ENCODE data around the gene FNDC3B. TPM values are rescaled to one million over a fixed set of nuclear protein-coding genes. Genes with fewer than 3 reads are reported as not detected.

Gene FNDC3B
- total and polyA plus RNA-seq, 2 of the 8 experiments (the other 6 are each of a cell fraction or from before 2014, with no cell fraction given) = 14.1 to 44.4 TPM

DNA sequence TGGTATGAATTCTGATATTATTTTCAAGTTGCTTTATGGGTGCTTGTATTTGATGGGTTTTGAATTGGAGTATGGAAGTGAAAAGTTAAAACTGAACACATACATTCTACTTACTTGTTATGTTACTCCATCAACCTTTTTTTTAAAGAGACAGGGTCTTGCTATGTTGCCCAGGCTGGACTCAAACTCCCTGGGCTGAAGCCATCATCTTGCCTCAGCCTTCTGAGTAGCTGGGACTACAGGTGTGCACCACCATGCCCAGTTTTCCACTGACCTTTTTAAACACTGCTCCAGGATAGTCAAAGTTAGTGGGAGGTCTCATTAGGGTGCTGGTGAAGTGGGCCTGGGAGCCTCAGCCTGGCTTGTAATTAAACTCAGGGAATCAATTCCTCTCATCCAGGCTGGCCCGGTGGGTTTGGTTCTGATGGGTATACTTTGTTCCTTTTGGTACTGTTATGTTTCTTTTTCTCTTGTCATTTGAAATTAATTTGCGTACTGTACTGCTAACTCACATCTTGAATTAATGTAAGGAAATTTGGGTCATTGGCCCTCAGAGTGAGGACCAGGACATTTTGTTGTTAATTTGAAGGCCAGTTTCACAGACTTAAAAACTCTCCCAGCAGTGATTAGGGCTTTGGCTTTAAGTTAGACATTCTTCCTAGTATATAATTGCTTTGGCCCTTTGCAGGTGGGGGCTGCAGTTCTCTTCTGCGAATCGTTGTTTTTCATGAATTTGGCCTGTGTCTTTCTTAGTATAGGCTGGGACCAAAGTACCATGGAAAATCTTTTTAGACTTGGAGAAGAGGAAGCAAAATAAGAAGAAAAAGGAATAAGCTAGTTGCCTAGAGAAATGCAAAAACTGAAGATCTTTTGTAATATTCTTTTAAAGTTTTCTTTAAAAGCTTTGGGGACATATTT lies 66.9 kb downstream of the FNDC3B start:
- no peak overlapping the region for H2AK5ac ChIP-seq (ENCODE audit: low read depth, low read length)
- H3K56ac ChIP-seq (replicated peaks; ENCODE audit: insufficient read length, low read depth, low read length) = no peak overlapping the region
- no peak overlapping the region for H3K14ac ChIP-seq (ENCODE audit: insufficient read length)
- H2BK20ac ChIP-seq (ENCODE audit: low read length) = no peak overlapping the region
- no peak for DNase-seq (ENCODE audit: low read depth in 1 of 2, low spot score in 2 of 2)
- H3K18ac ChIP-seq (ENCODE audit: extremely low read depth, low read length) = no peak overlapping the region
- no peak overlapping the region for H3K4me2 ChIP-seq (ENCODE audit: insufficient read depth in 1 of 2, low read depth in 2 of 2, low read length in 2 of 2)
- no peak overlapping the region for H2BK120ac ChIP-seq (replicated peaks; ENCODE audit: low read depth, low read length)
- 95% methylated on average over 4 of the region's 4 CpGs; no CpG with 5 or more reads in 1 of the 2 experiments for WGBS, 2 experiments (ENCODE audit: extremely low coverage in 1 of 2, insufficient coverage in 1 of 2, insufficient read length in 1 of 2, insufficient replicate concordance in 2 of 2, low coverage in 1 of 2, low lambda C conversion rate in 2 of 2, missing lambda C conversion rate in 1 of 2)
- H2BK5ac ChIP-seq (ENCODE audit: low read depth, low read length) = no peak overlapping the region
- no peak for FAIRE-seq
- H3K4ac ChIP-seq (replicated peaks; ENCODE audit: insufficient read length, low read depth, low read length) = no peak overlapping the region
- H4K91ac ChIP-seq (replicated peaks; ENCODE audit: insufficient read length, low read length) = no peak overlapping the region
- H2BK12ac ChIP-seq (ENCODE audit: low read depth, low read length) = no peak overlapping the region
- no peak overlapping the region for H3K23ac ChIP-seq (ENCODE audit: insufficient read length)
- H3K36me3 ChIP-seq (ENCODE audit: control insufficient read depth in 2 of 4, insufficient read depth in 4 of 4, low read length in 3 of 4) = no peaks in the 10 kb centered on the region; a peak in 1 of 8 replicates
- H4K8ac ChIP-seq (ENCODE audit: extremely low read depth, insufficient read depth, low read length) = no peak overlapping the region
- no peak overlapping the region for H3K9ac ChIP-seq (replicated peaks in 1 of 4; ENCODE audit: extremely low read depth in 1 of 4, low read depth in 3 of 4, low read length in 3 of 4)
- H3K23me2 ChIP-seq (ENCODE audit: low read depth, low read length) = no peaks in the 10 kb centered on the region
- H3K4me3 ChIP-seq (ENCODE audit: extremely low read depth in 1 of 4, insufficient read depth in 2 of 4, low read depth in 3 of 4, low read length in 4 of 4) = no peak overlapping the region
- peaks cover 0 to 2% of the 10 kb centered on the region in 2 experiments for H4K20me1 ChIP-seq (replicated peaks in 1 of 2; ENCODE audit: control insufficient read depth in 1 of 2, insufficient read depth in 2 of 2, low read length in 2 of 2)
- no peaks in the 10 kb centered on the region for H3K9me3 ChIP-seq (ENCODE audit: insufficient read depth in 2 of 2, low read depth in 1 of 2, low read length in 1 of 2)
- no peak overlapping the region for H3K27ac ChIP-seq (ENCODE audit: low read depth, low read length)
- no peak overlapping the region for H2AFZ ChIP-seq (ENCODE audit: low read length)
- H3K79me1 ChIP-seq (ENCODE audit: low read depth, low read length) = peaks cover 5% of the 10 kb centered on the region; the same call in 1 of the 2 replicates
- peaks cover 0 to 91% of the 10 kb centered on the region in 2 experiments for H3K79me2 ChIP-seq (ENCODE audit: control insufficient read depth in 1 of 2, insufficient read depth in 2 of 2, low read length in 2 of 2)
- H3K4me1 ChIP-seq (replicated peaks in 1 of 4; ENCODE audit: control insufficient read depth in 3 of 4, insufficient read depth in 4 of 4, low read length in 3 of 4) = peaks cover 0 to 8% (median 3%) of the 10 kb centered on the region in 4 experiments; a peak in 4 of 7 replicates
- H2BK15ac ChIP-seq (ENCODE audit: low read length) = no peak overlapping the region
- no peak overlapping the region for H4K5ac ChIP-seq (ENCODE audit: insufficient read length, low read depth, low read length)
- CTCF ChIA-PET (ENCODE audit: partially characterized antibody) = interaction anchor here (0.6 to 1.8 kb wide), 6 partner anchors 11 to 687 kb away, joined by 3 to 6 read pairs (median 4); no protein-coding TSS in a partner anchor
- POLR2A ChIA-PET (ENCODE audit: partially characterized antibody) = no interaction called here
- no peaks in the 10 kb centered on the region for H3K27me3 ChIP-seq (replicated peaks in 1 of 4; ENCODE audit: control insufficient read depth in 3 of 4, extremely low read depth in 1 of 4, insufficient read depth in 3 of 4, low read length in 3 of 4)
- no peak for TF ChIP-seq BACH1 (IDR thresholded peaks at IDR 0.05; ENCODE audit: low read length)
- TF ChIP-seq EGR1 (IDR thresholded peaks at IDR 0.05; ENCODE audit: borderline replicate concordance, low read depth, low read length) = no peak
- TF ChIP-seq, protein P1, sequence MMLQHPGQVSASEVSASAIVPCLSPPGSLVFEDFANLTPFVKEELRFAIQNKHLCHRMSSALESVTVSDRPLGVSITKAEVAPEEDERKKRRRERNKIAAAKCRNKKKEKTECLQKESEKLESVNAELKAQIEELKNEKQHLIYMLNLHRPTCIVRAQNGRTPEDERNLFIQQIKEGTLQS (IDR thresholded peaks at IDR 0.05; ENCODE audit: insufficient read depth, low read depth, low read length) = no peak
- no peak for TF ChIP-seq KDM1A (IDR thresholded peaks at IDR 0.05; ENCODE audit: borderline replicate concordance, low read length)
